Pancreas (tissue), 10 donors: ENCODE measurements around the gene KIAA0930. TPM values are rescaled to one million over a fixed set of nuclear protein-coding genes. Genes with fewer than 3 reads are reported as not detected.
A peak's percentile ranks its signal among the peaks of the same experiment; 100 is the strongest.

Experiments used
- ATAC-seq, 4 donors: fragments of 200-7000 bp; cut with Tn5 transposase; one replicate each; pipeline versions ENCODE4 v1.8.0 to v1.9.1; 2020; ENCODE audit warnings: mild to moderate bottlenecking in 4 of 4, moderate library complexity in 4 of 4
- DNase-seq, 6 donors: peaks; one replicate each; pipeline ENCODE4 v3.0.0-alpha.2; 2020
- FAIRE-seq: peaks from 2 replicates; lab custom pipeline; 2012; peaks lifted over from hg19 to GRCh38; lab: Jason Lieb, UNC
- H3K27ac ChIP-seq, 4 donors: fragments of 200-600 bp; sonication (generic); 1 replicate in 3 of 4; 2 replicates in 1 of 4; pipeline versions ENCODE4 v1.5.0 to v1.8.0; 2020
- H3K27me3 ChIP-seq, 4 donors: fragments of 200-600 bp; one replicate each; pipeline ENCODE4 v1.8.0; 2021
- H3K36me3 ChIP-seq, 3 donors: fragments of 200-600 bp; sonication (generic) in 1 of 3; one replicate each; pipeline versions ENCODE4 v1.5.0 to v1.8.0; 2020 to 2021
- H3K4me1 ChIP-seq, 3 donors: fragments of 200-600 bp; one replicate each; pipeline ENCODE4 v1.8.0; 2021
- H3K4me3 ChIP-seq, 4 donors: fragments of 200-600 bp; sonication (generic) in 2 of 4; one replicate each; pipeline versions ENCODE4 v1.5.0 to v1.8.0; 2020 to 2021
- H3K9me3 ChIP-seq, 4 donors: fragments of 200-600 bp; one replicate each; pipeline ENCODE4 v1.8.0; 2021
- CTCF ChIP-seq, 4 donors: fragments of 200-600 bp; sonication (generic) in 3 of 4; IDR thresholded peaks; one replicate each; pipeline versions ENCODE4 v1.5.0 to v1.8.0; 2021; ENCODE audit warnings: antibody characterized with exemption in 4 of 4
- WGBS, 2 donors: extraction: QIAGEN DNeasy Blood & Tissue Kit; methylation state at CpG; one replicate each; pipeline ENCODE4 v1.1.7; 2013; 5-methylcytosine and 5-hydroxymethylcytosine counted together
- intact Hi-C, 3 donors: fragments of 100-400 bp; cut with DNase I; formaldehyde crosslinking; loops; one replicate each; pipeline versions ENCODE4 v1.11.1 to v1.14.2; 2022
- polyA plus RNA-seq, 2 donors: library from polyadenylated mRNA; stranded (reverse); fragments of 200-250 nt; gene quantifications; one replicate each; pipeline ENCODE4 v1.2.3, GENCODE V29; 2013
- total RNA-seq, 6 donors: library from RNA; stranded (reverse); fragmentation: NEBNext Ultra II Directional in 4 of 6; extraction: Animal tissue kit (Norgen Biotek cat#: 25700) in 4 of 6; gene quantifications; one replicate each; pipeline versions ENCODE4 v1.2.1 to v1.2.4, GENCODE V29; 2021 to 2023
- donor health status: healthy with polysubstance abuse.
- donor health status: DM: no; HTN: no; CAD: no; lungs with moderate emphysema.
- donor health status: DM: no; HTN: no; CAD: no.
- donor health status: control.
- donor health status: control.
- donor health status: Bipolar disorder and iron deficiency.
- donor health status: DM: yes; HTN: yes; CAD: no.
- donor health status: DM: no; HTN: no; CAD: no.
- donor health status: DM: no; HTN: no; CAD: no.
- donor health status: DM: yes; HTN: yes; CAD: no.

The KIAA0930 gene
- total and polyA plus RNA-seq, 8 donors: 14.6 to 36.8 (median 20.0) TPM

- WGBS, 2 donors: 2 to 3% methylated on average over 42 to 44 of the region's 60 CpGs
- H3K36me3 ChIP-seq: no peaks in the 10 kb centered on the region
- peak; percentile 93 to 97 (median 96) for ATAC-seq
- H3K27ac ChIP-seq: no peak overlapping the region
- DNase-seq: peak; percentile 74 to 100 (median 90)
- H3K27me3 ChIP-seq: no peaks in the 10 kb centered on the region
- H3K4me1 ChIP-seq: peaks cover 0 to 4% (median 4%) of the 10 kb centered on the region in 3 donors
- FAIRE-seq: no peak
- H3K4me3 ChIP-seq: peak overlapping the region; percentile 16 to 58 (median 40)
- intact Hi-C loops: loop anchor here (5.0 to 10.0 kb wide), 3 partner anchors 166 to 283 kb away; no protein-coding TSS in a partner anchor
- peak; percentile 80 to 97 (median 94) for TF ChIP-seq CTCF (IDR thresholded peaks at IDR 0.05)
- no peaks in the 10 kb centered on the region for H3K9me3 ChIP-seq
Measured at GRCh38 chr22:45268958-45269844, 28.5 kb upstream of the KIAA0930 start.

- no peak for TF ChIP-seq CTCF (IDR thresholded peaks at IDR 0.05)
- WGBS, 2 donors: 1 to 3% methylated on average over 39 to 47 of the region's 47 CpGs
- peak overlapping the region; percentile 16 to 58 (median 40) for H3K4me3 ChIP-seq
- peaks cover 0 to 7% (median 4%) of the 10 kb centered on the region in 3 donors for H3K4me1 ChIP-seq
- DNase-seq (peak in 4 of 6 donors; percentile 43 to 80 (median 51)), FAIRE-seq (no peak), ATAC-seq (peak; percentile 42 to 49 (median 48))
- no peaks in the 10 kb centered on the region for H3K27me3 ChIP-seq
- H3K9me3 ChIP-seq: no peaks in the 10 kb centered on the region
- intact Hi-C loops: loop anchor here (5.0 to 10.0 kb wide), 3 partner anchors 166 to 284 kb away; no protein-coding TSS in a partner anchor
- no peaks in the 10 kb centered on the region for H3K36me3 ChIP-seq
- no peak overlapping the region for H3K27ac ChIP-seq
Measured at GRCh38 chr22:45268167-45268957, 27.7 kb upstream of the KIAA0930 start.

- H3K4me1 ChIP-seq: peaks cover 0 to 7% (median 4%) of the 10 kb centered on the region in 3 donors
- no peaks in the 10 kb centered on the region for H3K27me3 ChIP-seq
- intact Hi-C loops: loop anchor here (5.0 to 10.0 kb wide), 3 partner anchors 169 to 287 kb away; no protein-coding TSS in a partner anchor
- H3K9me3 ChIP-seq: no peaks in the 10 kb centered on the region
- 55 to 73% methylated on average over 7 of the region's 7 CpGs for WGBS, 2 donors
- no peaks in the 10 kb centered on the region for H3K36me3 ChIP-seq
- no peak for DNase-seq
- no peak overlapping the region for H3K4me3 ChIP-seq
- H3K27ac ChIP-seq: no peak overlapping the region
- no peak for ATAC-seq
- FAIRE-seq: no peak
- TF ChIP-seq CTCF (IDR thresholded peaks at IDR 0.05): no peak
Measured at GRCh38 chr22:45265535-45265934, 24.8 kb upstream of the KIAA0930 start.

GRCh38 chr22:45263463-45264269, 23.0 kb upstream of the KIAA0930 start:
- Histone ChIP-seq H3K36me3 (no peaks in the 10 kb centered on the region), H3K9me3 (no peaks in the 10 kb centered on the region), H3K27ac (peak overlapping the region in 1 of 4 donors; percentile 36), H3K4me1 (peaks cover 0 to 3% (median 0%) of the 10 kb centered on the region in 3 donors), H3K4me3 (no peak overlapping the region), H3K27me3 (no peaks in the 10 kb centered on the region)
- ATAC-seq (peak; percentile 88 to 97 (median 96)), FAIRE-seq (no peak), DNase-seq (peak; percentile 71 to 87 (median 78))
- WGBS, 2 donors: 28 to 34% methylated on average over 17 of the region's 17 CpGs
- intact Hi-C loops: loop anchor here in 1 of 3 donors (10.0 kb wide), 1 partner anchor 171 kb away; no protein-coding TSS in a partner anchor
- peak; percentile 31 to 73 (median 58) for TF ChIP-seq CTCF (IDR thresholded peaks at IDR 0.05)
